HEK293 (cell line): ENCODE data around the gene DSE.

ENCODE experiments used
- PRDM2 ChIP-seq: fragments of 450-650 bp; formaldehyde crosslinking; IDR thresholded peaks from 2 replicates; pipeline ENCODE4 v1.5.1; 2016; ENCODE audit warnings: missing biosample characterization, missing genetic modification characterization, borderline replicate concordance
- SP2 ChIP-seq: fragments of 450-650 bp; formaldehyde crosslinking; IDR thresholded peaks from 2 replicates; pipeline ENCODE4 v1.5.1; 2016; ENCODE audit warnings: missing biosample characterization, missing genetic modification characterization
- YY1 ChIP-seq: fragments of 450-650 bp; formaldehyde crosslinking; IDR thresholded peaks from 2 replicates; pipeline ENCODE4 v1.5.1; 2018; ENCODE audit warnings: missing biosample characterization, missing genetic modification characterization
- ZNF266 ChIP-seq: fragments of 450-650 bp; formaldehyde crosslinking; IDR thresholded peaks from 2 replicates; pipeline ENCODE4 v1.5.1; 2016; ENCODE audit warnings: missing biosample characterization, missing genetic modification characterization, low read depth
- ZNF549 ChIP-seq: fragments of 450-650 bp; IDR thresholded peaks from 2 replicates; pipeline ENCODE4 v1.5.1; 2018; ENCODE audit warnings: missing biosample characterization, missing genetic modification characterization, mild to moderate bottlenecking, inconsistent platforms, moderate library complexity
- TF ChIP-seq, protein P1 (sequence below): fragments of 450-650 bp; formaldehyde crosslinking; IDR thresholded peaks from 2 replicates; pipeline ENCODE4 v1.5.1; 2016; ENCODE audit warnings: missing biosample characterization, missing genetic modification characterization

- TF ChIP-seq YY1 (tag by site-specific recombination) (no peak), ZNF266 (no peak), PRDM2 (tag by site-specific recombination) (no peak), SP2 (no peak), ZNF549 (tag by site-specific recombination) (no peak)
- TF ChIP-seq, protein P1, sequence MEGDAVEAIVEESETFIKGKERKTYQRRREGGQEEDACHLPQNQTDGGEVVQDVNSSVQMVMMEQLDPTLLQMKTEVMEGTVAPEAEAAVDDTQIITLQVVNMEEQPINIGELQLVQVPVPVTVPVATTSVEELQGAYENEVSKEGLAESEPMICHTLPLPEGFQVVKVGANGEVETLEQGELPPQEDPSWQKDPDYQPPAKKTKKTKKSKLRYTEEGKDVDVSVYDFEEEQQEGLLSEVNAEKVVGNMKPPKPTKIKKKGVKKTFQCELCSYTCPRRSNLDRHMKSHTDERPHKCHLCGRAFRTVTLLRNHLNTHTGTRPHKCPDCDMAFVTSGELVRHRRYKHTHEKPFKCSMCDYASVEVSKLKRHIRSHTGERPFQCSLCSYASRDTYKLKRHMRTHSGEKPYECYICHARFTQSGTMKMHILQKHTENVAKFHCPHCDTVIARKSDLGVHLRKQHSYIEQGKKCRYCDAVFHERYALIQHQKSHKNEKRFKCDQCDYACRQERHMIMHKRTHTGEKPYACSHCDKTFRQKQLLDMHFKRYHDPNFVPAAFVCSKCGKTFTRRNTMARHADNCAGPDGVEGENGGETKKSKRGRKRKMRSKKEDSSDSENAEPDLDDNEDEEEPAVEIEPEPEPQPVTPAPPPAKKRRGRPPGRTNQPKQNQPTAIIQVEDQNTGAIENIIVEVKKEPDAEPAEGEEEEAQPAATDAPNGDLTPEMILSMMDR (tag by site-specific recombination), result no peak
These were observed 96.3 kb downstream of the DSE start for GRCh38 chr6:116467096-116467495.
